GM18907 (cell line): ENCODE data around the gene NOP9.
A peak's percentile ranks its signal among the peaks of the same experiment; 100 is the strongest.

Experiments used
- ATAC-seq: cut with Tn5 transposase; IDR thresholded peaks from one replicate; pipeline ENCODE4 v1.9.1; 2021; ENCODE audit warnings: mild to moderate bottlenecking, moderate library complexity; ENCODE audit not compliant: unreplicated experiment

NOP9 gene

GRCh38 chr14:24299255-24300191, at the start of gene NOP9, which contains the start of gene DHRS1:
Gene NOP9 (plus strand): TSS chr14:24299850. CDS start chr14:24299955, 105 bp downstream.
Gene DHRS1 (minus strand): TSS chr14:24299780. CDS start chr14:24299106, 674 bp downstream.
- peak; percentile 71 for ATAC-seq

GRCh38 chr14:24250354-24250753, 49.3 kb upstream of the NOP9 start:
- no peak for ATAC-seq

- ATAC-seq = no peak
Observed at GRCh38 chr14:24251880-24252288, 47.8 kb upstream of the NOP9 start.

- no peak for ATAC-seq
Observed at GRCh38 chr14:24252289-24253124, 47.1 kb upstream of the NOP9 start.

- ATAC-seq = no peak
Observed at GRCh38 chr14:24253936-24254335, 45.7 kb upstream of the NOP9 start.

GRCh38 chr14:24254630-24255392, 44.8 kb upstream of the NOP9 start:
- ATAC-seq = no peak

- ATAC-seq = no peak
Observed at GRCh38 chr14:24255438-24255837, 44.2 kb upstream of the NOP9 start.

GRCh38 chr14:24255931-24256711, 43.5 kb upstream of the NOP9 start:
- no peak for ATAC-seq

GRCh38 chr14:24256960-24257359, 42.7 kb upstream of the NOP9 start:
- ATAC-seq = no peak

- no peak for ATAC-seq
Observed at GRCh38 chr14:24258119-24258518, 41.5 kb upstream of the NOP9 start.

GRCh38 chr14:24258548-24259265, 40.9 kb upstream of the NOP9 start:
- no peak for ATAC-seq

- no peak for ATAC-seq
Observed at GRCh38 chr14:24259282-24260025, 40.2 kb upstream of the NOP9 start.

- ATAC-seq = no peak
Observed at GRCh38 chr14:24260026-24260779, 39.4 kb upstream of the NOP9 start.

GRCh38 chr14:24260780-24261157, 38.9 kb upstream of the NOP9 start:
- no peak for ATAC-seq

GRCh38 chr14:24261256-24261968, 38.2 kb upstream of the NOP9 start:
- no peak for ATAC-seq

- ATAC-seq = no peak
Observed at GRCh38 chr14:24261969-24262327, 37.7 kb upstream of the NOP9 start.
